Ishikawa (cell line): ENCODE measurements around the gene SLC12A7.

Source experiments
- CEBPB ChIP-seq: IDR thresholded peaks from 2 replicates; pipeline ENCODE4 v1.6.1; 2012
- CREB1 ChIP-seq: IDR thresholded peaks from 2 replicates; pipeline ENCODE4 v1.6.1; 2012; ENCODE audit warnings: low read depth
- EGR1 ChIP-seq: IDR thresholded peaks from 2 replicates; pipeline ENCODE4 v1.6.1; 2012
- EP300 ChIP-seq: IDR thresholded peaks from 2 replicates; pipeline ENCODE4 v1.6.1; 2012; ENCODE audit warnings: borderline replicate concordance
- RAD21 ChIP-seq: IDR thresholded peaks from 2 replicates; pipeline ENCODE4 v1.6.1; 2012; ENCODE audit warnings: low read depth
- TAF1 ChIP-seq: IDR thresholded peaks from 2 replicates; pipeline ENCODE4 v1.6.1; 2012; ENCODE audit warnings: low read depth, mild to moderate bottlenecking
- TEAD4 ChIP-seq: IDR thresholded peaks from 2 replicates; pipeline ENCODE4 v1.6.1; 2012
- YY1 ChIP-seq: IDR thresholded peaks from 2 replicates; pipeline ENCODE4 v1.6.1; 2012; ENCODE audit warnings: low read depth
- ZBTB7A ChIP-seq: IDR thresholded peaks from 2 replicates; pipeline ENCODE4 v1.6.1; 2012; ENCODE audit warnings: low read depth
- TF ChIP-seq, protein P1 (sequence below): IDR thresholded peaks from 2 replicates; pipeline ENCODE4 v1.6.1; 2012; ENCODE audit warnings: low read depth, mild to moderate bottlenecking
- TF ChIP-seq, protein P2 (sequence below): IDR thresholded peaks from 2 replicates; pipeline ENCODE4 v1.6.1; 2012

DNA sequence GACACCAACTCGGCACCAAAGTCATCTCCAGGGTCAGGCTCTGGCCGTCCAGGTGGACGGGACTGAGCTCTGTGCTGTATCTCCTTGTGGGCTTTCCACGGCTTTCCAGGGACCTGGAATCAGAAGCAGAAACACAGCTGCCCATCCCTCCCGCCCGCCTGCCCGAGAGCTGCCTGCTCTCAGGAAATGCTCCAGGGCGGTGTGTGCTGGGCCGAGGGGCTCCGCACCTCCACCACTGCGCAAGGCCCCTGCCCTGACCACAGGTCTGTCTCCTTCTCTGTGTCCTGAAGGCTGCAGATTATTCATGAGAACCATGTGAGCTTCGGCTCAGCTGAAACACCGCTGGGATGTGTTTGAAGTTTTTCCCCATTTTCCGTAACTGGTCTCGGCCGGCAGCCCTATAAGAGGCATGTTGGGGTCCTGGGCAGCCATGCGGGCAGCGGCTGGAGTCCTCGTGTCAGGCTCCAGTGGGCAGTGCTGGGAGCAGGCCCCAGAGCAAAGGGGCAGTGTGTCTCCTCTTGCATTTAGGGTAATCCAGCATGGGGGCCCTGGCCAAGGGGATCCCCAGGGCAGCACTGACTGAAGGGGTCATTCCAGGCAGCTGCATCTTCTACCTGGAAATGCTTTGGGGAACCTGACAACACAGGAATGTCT, 80.4 kb downstream of the SLC12A7 start:
- TF ChIP-seq CEBPB (no peak), RAD21 (no peak), EP300 (no peak), TAF1 (no peak), YY1 (no peak), ZBTB7A (no peak), TEAD4 (no peak), CREB1 (no peak), EGR1 (no peak)
- TF ChIP-seq, protein P1, sequence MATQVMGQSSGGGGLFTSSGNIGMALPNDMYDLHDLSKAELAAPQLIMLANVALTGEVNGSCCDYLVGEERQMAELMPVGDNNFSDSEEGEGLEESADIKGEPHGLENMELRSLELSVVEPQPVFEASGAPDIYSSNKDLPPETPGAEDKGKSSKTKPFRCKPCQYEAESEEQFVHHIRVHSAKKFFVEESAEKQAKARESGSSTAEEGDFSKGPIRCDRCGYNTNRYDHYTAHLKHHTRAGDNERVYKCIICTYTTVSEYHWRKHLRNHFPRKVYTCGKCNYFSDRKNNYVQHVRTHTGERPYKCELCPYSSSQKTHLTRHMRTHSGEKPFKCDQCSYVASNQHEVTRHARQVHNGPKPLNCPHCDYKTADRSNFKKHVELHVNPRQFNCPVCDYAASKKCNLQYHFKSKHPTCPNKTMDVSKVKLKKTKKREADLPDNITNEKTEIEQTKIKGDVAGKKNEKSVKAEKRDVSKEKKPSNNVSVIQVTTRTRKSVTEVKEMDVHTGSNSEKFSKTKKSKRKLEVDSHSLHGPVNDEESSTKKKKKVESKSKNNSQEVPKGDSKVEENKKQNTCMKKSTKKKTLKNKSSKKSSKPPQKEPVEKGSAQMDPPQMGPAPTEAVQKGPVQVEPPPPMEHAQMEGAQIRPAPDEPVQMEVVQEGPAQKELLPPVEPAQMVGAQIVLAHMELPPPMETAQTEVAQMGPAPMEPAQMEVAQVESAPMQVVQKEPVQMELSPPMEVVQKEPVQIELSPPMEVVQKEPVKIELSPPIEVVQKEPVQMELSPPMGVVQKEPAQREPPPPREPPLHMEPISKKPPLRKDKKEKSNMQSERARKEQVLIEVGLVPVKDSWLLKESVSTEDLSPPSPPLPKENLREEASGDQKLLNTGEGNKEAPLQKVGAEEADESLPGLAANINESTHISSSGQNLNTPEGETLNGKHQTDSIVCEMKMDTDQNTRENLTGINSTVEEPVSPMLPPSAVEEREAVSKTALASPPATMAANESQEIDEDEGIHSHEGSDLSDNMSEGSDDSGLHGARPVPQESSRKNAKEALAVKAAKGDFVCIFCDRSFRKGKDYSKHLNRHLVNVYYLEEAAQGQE = no peak
- TF ChIP-seq, protein P2, sequence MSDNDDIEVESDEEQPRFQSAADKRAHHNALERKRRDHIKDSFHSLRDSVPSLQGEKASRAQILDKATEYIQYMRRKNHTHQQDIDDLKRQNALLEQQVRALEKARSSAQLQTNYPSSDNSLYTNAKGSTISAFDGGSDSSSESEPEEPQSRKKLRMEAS = no peak
